CD4-positive, alpha-beta T cell treated with Interleukin-12 subunit alpha and Interleukin-12 subunit beta, for 1 hour (primary cell): ENCODE measurements around the gene LPXN.

Source experiments
- DNase-seq: peaks from one replicate; pipeline ENCODE4 v3.0.0-alpha.2; 2020

Gene LPXN

GRCh38 chr11:58511636-58512035 lies 64.0 kb downstream of the LPXN start:
- no peak for DNase-seq

- no peak for DNase-seq
These were observed 65.9 kb downstream of the LPXN start for GRCh38 chr11:58509748-58510147.

GRCh38 chr11:58508814-58509213 lies 66.8 kb downstream of the LPXN start:
- DNase-seq = no peak

GRCh38 chr11:58508005-58508404 lies 67.7 kb downstream of the LPXN start, which contains the start of gene OR5B21:
OR5B21 (minus strand) TSS chr11:58508105; CDS start chr11:58508105, 0 bp downstream.
- DNase-seq = no peak

- no peak for DNase-seq
These were observed 68.3 kb downstream of the LPXN start for GRCh38 chr11:58507355-58507754.

- DNase-seq = no peak
These were observed 68.7 kb downstream of the LPXN start for GRCh38 chr11:58506935-58507334.

- no peak for DNase-seq
These were observed 69.8 kb downstream of the LPXN start for GRCh38 chr11:58505849-58506248.

GRCh38 chr11:58504232-58504631 lies 71.4 kb downstream of the LPXN start:
- no peak for DNase-seq

- DNase-seq = no peak
These were observed 72.2 kb downstream of the LPXN start for GRCh38 chr11:58503361-58503856.

GRCh38 chr11:58502004-58502403 lies 73.7 kb downstream of the LPXN start:
- no peak for DNase-seq

- peak; percentile 9 for DNase-seq
These were observed 77.2 kb downstream of the LPXN start for GRCh38 chr11:58498464-58498863.

GRCh38 chr11:58497951-58498350 lies 77.7 kb downstream of the LPXN start:
- DNase-seq = no peak

- no peak for DNase-seq
These were observed 79.8 kb downstream of the LPXN start for GRCh38 chr11:58495906-58496305.

GRCh38 chr11:58494101-58494500 lies 81.6 kb downstream of the LPXN start:
- no peak for DNase-seq

GRCh38 chr11:58493676-58494075 lies 82.0 kb downstream of the LPXN start:
- DNase-seq = no peak

- no peak for DNase-seq
These were observed 84.8 kb downstream of the LPXN start for GRCh38 chr11:58490827-58491226.

- DNase-seq = no peak
These were observed 88.5 kb downstream of the LPXN start for GRCh38 chr11:58487170-58487569.

- DNase-seq = no peak
These were observed 89.7 kb downstream of the LPXN start for GRCh38 chr11:58485961-58486360.
